GM21576 (cell line): Measurements from ENCODE around the gene KRTAP2-2.
"Not testable (repeated sequence)": the region's sequence is repeated elsewhere in the genome, so short reads cannot be mapped to it uniquely, and the experiment has no call there.

Experiments
- ATAC-seq: cut with Tn5 transposase; IDR thresholded peaks from one replicate; pipeline ENCODE4 v1.9.1; 2021; ENCODE audit warnings: mild to moderate bottlenecking, moderate library complexity; ENCODE audit not compliant: unreplicated experiment

KRTAP2-2 gene, protein sequence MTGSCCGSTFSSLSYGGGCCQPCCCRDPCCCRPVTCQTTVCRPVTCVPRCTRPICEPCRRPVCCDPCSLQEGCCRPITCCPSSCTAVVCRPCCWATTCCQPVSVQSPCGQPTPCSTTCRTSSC

DNA sequence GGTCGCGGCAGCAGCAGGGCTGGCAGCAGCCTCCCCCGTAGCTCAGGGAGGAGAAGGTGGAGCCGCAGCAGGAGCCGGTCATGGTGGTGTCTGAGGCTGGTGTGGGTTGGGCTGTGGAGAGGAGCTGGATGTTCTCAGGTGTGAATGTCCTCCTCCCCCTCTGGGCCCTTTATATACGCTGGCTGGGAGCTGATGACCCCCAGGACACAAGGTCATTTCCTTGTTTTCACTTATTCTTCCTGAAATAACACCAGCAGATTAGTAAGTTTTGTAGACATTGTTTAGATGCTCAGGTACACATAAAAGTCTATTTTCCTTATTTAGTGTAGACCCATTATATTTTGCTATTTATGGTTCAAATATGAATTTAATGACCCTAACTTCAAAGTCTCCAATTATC is at the start of gene KRTAP2-2:
KRTAP2-2 (minus strand) TSS at position 101 of the 400 bp plus-strand sequence; CDS start at position 82, 19 bp downstream.
- ATAC-seq = not testable (repeated sequence)

- not testable (repeated sequence) for ATAC-seq
Measured at GRCh38 chr17:41104386-41105038, 49.5 kb upstream of the KRTAP2-2 start.

DNA sequence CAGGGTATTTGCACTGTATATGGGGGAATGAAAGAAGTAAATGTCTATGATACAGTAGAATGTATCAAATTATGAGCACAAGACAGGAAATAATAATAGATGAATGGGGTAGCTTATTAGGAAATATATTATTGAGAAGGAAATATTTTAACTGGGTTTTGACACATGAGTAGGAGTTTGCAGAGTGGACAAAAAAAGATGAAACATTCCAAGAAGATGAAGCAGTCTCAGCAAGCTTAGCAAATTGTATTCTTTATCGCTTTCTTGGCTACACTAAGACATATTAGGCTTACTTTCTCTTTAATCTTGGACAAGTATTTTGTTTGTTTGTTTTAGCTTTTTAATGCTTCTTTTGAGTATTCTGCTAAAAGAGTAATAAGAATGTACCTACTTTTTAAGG is 48.9 kb upstream of the KRTAP2-2 start:
- ATAC-seq = no peak

DNA sequence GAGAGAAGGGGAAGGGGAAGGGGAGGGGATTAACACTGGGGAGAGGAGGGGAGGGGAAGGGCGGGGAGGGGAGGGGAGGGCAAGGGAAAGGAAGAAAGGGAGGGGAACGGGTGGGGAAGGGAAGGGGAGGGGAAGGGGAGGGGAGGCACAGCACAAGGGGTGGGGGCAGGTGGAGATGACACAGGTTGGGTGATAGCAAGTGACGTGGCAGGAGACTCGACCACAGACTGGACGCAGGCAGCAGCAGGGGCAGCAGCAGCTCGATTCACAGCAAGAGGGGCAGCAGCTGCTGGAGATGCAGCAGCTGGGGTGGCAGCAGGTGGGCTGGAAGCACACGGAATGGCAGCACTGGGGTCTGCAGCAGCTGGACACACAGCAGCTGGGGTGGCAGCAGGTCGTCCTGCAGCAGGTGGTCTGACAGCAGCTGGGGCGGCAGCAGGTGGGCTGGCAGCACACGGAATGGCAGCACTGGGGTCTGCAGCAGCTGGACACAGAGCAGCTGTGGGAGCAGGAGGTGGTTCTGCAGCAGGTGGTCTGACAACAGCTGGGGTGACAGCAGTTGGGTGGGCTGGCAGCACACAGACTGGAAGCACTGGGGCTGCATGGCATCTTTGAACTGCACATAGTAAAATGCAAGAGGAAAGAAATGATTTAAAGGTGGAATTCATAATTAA is 46.7 kb upstream of the KRTAP2-2 start, which contains the start of gene KRTAP4-16:
KRTAP4-16 (minus strand) TSS at position 624 of the 674 bp plus-strand sequence; CDS start at position 624, 0 bp downstream.
- no peak for ATAC-seq

- ATAC-seq = not testable (repeated sequence)
Measured at GRCh38 chr17:41099682-41100480, 44.9 kb upstream of the KRTAP2-2 start.

DNA sequence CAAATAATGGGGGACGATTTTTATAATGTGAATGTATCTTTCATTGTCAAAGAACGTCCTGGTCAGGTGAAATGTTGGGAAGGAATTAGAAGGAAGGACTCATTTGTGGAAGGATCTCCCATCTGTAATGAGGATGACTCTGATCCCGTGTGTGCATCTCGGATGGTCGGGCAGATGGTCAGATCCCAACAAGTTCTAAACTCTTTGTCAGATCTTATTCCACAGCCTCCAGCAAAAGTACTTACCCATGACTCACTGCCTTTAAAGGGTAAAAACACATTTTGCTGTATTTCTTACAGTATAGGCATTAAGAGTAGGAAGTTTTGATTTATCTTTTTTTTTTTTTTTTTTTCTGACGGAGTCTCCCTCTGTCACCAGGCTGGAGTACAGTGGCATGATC is 43.5 kb upstream of the KRTAP2-2 start:
- ATAC-seq = no peak

DNA sequence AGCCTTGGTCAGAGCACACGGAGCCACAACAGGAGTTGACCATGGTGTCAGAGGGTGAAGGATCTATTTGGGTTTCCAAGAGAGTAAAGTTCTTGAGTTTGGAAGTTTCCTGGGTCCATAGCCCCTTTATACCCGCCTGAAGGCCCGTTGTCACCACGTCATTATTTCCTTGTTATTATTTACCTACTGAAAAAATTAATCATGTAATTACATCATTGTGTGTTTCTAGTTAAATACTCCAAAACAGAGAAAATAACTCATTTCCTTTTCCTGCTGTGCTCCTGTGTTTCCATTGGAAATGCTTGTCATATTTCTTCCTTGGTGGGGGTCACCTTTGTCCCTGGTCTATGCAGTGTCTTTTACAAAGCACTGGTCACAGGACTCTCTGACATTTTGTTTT is 43.0 kb upstream of the KRTAP2-2 start, which contains the start of gene KRTAP4-8:
KRTAP4-8 (minus strand) TSS at position 101 of the 400 bp plus-strand sequence; CDS start at position 43, 58 bp downstream.
- ATAC-seq = no peak

GRCh38 chr17:41096055-41096454 is 41.0 kb upstream of the KRTAP2-2 start:
- no peak for ATAC-seq

DNA sequence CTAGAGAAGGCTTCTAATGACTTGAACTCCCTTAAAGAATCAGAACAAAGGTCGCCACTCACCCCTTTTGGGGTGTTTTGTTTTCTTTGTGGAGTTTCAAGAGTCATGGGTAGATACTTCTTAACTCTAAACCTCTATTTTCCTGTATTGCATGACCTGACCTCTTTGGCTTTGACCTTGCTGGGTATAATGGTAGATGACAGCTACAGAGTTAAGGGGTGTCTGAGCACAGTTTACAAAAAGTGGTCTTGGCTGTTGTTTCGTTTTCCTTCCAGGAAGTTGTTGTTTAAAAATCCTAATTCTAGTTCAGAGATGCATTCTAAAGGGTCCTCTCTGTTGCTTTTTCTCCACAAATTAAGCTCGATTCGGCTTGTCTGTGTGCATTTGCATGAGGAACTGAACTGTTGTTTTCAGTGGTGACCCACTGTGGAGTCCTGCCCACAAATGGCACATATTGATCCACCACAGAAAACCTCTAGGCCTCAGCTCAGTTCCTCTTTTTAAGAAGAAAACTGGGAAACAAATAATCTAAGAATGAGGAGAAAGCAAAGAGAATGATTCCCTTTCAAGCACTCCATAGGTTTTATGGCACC is 33.8 kb upstream of the KRTAP2-2 start:
- not testable (repeated sequence) for ATAC-seq

DNA sequence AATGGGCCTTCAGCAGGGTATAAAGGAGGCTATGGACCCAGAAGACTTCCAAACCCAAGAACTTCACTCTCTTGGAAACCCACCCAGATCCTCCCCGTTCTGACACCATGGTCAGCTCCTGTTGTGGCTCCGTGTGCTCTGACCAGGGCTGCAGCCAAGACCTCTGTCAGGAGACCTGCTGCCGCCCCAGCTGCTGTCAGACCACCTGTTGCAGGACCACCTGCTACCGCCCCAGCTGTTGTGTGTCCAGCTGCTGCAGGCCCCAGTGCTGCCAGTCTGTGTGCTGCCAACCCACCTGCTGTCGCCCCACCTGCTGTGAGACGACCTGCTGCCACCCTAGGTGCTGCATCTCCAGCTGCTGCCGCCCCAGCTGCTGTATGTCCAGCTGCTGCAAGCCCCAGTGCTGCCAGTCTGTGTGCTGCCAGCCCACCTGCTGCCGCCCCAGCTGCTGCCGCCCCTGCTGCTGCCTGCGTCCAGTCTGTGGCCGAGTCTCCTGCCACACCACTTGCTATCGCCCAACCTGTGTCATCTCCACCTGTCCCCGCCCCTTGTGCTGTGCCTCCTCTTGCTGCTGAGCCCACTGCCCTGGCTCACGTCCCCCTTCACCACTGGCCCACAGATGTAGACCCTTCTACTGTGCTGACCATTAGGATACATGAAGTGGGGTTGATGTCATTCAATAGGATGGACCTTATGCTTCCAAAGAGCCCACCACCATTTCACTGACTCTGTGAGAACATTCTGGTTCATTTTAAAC is 29.2 kb upstream of the KRTAP2-2 start, which contains the start of gene KRTAP4-7:
KRTAP4-7 (plus strand) TSS at position 51 of the 757 bp plus-strand sequence; CDS start at position 108, 57 bp downstream.
- not testable (repeated sequence) for ATAC-seq

DNA sequence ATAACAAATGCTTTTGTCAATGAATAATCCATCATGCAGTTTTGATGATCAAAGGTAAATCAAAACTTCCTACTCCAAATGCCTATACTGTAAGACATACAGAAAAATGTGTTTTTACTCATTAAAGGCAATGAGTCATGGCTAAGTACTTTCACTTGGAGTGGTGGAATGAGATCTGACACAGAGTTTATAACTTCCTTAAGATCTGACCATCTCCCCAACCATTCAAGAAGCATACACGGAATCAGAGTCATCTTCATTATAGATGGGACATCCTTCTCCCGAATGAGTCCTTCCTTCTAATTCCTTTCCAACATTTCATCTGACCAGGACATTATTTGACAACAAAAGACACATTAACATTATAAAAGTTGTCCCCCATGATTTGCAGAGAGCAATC is 28.4 kb upstream of the KRTAP2-2 start:
- ATAC-seq = not testable (repeated sequence)

DNA sequence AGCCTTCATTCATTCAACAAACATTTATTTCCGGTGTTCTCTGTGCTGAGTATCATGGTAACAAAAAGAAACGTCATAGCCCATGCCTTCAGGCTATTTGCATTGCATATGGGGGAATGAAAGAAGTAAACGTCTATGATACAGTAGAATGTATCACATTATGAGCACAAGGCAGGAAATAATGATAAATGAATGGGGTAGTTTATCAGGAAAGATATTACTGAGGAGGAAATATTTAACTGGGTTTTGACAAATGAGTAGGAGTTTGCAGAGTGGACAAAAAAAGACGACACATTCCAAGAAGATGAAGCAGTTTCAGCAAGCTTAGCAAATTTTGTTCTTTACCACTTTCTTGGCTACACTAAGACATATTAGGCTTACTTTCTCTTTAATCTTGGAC is 27.6 kb upstream of the KRTAP2-2 start:
- ATAC-seq = no peak

DNA sequence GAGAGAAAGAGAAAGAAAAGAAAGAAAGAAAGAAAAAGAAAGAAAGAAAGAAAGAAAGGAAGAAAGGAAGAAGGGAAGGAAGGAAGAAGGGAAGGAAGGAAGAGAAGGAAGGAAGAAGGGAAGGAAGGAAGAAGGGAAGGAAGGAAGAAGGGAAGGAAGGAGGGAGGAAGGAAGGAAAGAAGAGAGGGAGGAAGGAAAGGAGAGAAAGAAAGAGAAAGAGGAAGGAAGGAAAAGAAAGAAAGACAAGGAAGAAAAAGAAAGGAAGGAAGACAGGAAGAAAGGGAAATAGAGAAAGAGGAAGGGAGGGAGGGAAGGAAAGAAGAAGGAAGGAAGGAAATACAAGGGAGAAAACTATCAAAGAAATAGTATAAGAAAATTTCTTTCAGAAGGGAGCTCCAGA is 21.8 kb upstream of the KRTAP2-2 start:
- ATAC-seq = no peak

GRCh38 chr17:41073676-41074075 is 18.6 kb upstream of the KRTAP2-2 start:
- ATAC-seq = no peak

DNA sequence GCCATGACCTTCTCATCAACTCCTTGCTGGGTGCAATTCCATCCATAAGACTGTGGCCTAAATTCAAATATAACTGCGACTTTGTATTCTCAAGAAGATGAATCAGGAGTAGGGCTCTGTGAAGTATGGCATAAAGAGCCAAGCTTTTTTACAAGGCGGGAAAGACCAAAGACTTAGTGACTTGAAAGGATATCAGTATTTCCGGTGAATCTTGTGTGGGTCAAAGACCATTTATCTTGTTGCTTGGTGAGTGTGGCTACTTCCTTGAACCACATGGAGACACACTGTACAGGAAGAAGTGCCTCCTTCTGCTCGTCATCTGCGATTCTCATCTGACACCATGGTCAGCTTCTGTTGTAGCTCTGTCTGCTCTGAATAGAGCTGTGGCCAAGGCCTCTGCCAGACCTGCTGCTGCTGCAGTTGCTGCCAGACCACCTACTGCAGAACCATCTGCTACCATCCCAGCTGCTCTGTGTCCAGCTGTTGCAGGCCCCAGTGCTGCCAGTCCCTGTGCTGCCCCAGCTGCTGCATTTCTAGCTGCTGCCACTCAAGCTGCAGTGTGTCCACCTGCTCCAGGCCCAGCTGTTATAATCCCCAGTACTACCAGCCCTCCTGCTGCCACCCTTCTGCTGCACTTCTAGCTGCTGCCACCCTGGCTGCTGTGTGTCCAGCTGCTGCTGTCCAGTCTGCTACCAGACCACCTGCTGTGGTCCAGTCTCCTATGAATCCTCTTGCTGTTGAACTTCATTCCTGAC is 16.8 kb upstream of the KRTAP2-2 start:
- no peak for ATAC-seq

DNA sequence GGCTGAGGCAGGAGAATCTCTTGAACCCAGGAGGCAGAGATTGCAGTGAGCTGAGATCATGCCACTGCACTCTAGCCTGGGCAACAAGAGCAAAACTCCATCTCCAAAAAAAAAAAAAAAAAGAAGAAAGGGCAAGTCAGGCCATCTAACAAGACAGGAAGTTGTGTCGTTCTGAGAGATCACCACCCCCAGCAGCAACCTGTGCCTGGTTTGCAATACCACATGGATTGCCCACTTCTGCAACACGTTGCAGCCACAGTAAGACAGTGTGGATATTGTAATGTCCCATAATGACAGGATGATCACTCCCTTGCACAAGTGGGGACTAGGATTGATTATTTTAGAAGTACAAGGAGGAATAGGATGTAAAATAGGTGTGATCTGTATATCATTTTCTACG is 14.0 kb upstream of the KRTAP2-2 start:
- no peak for ATAC-seq

DNA sequence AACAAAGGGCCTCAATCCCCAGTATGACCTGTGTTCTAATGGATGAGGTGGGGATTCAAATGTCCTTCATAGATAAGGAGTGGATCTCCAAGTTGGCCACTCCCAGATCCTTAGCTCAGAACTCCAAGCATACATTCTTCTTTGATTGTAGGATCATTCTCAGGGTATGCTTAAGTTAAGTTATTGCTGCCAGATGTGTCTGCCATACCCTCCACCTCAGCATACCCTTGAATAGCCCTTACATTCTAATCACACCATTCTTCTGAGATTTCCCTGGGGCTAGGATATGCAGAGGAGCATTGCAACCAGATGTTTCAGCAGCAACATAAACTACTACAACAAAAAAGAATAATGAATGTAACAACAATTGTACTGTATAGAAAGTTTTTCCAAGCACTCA is 12.3 kb upstream of the KRTAP2-2 start:
- ATAC-seq = no peak

- ATAC-seq = no peak
Measured at GRCh38 chr17:41065829-41066624, 11.0 kb upstream of the KRTAP2-2 start, which contains the start of gene KRTAP2-4. TSS of gene KRTAP2-4 (minus strand) at chr17:41065879. CDS start at chr17:41065845, 34 bp downstream.
